HCT116 (cell line): Measurements from ENCODE around the gene FAM13A. TPM values are rescaled to one million over a fixed set of nuclear protein-coding genes. Genes with fewer than 3 reads are reported as not detected.

Experiments
- ATAC-seq: fragments of 200-7000 bp; cut with Tn5 transposase; 2 replicates; pipeline ENCODE4 v1.9.1; 2020; ENCODE audit warnings: mild to moderate bottlenecking, moderate library complexity
- BruUV-seq: library from RNA; stranded (reverse); fragments of 400-500 nt; replicated peaks from 2 replicates; lab custom pipeline; 2021; lab: Mats Ljungman, UMichigan
- CTCF ChIA-PET: fragments of 300-600 bp; sonication (Branson Sonifier 250); formaldehyde crosslinking; loops from one replicate; lab custom pipeline; 2021; ENCODE audit warnings: antibody characterized with exemption; lab: Charles Lee
- POLR2A ChIA-PET: fragments of 300-600, 350-600 bp; sonication (Branson Sonifier 250); formaldehyde crosslinking; loops from one replicate; lab custom pipeline; 2021; ENCODE audit warnings: antibody characterized with exemption; lab: Charles Lee
- RAD21 ChIA-PET, 2 experiments: fragments of 300-600 bp; sonication (Branson Sonifier 250); formaldehyde crosslinking; loops; one replicate each; lab custom pipeline; 2023; ENCODE audit warnings: low total read pairs in 2 of 2; ENCODE audit not compliant: uncharacterized antibody in 2 of 2, unreplicated experiment in 2 of 2, low non-redundant PET in 1 of 2; lab: Charles Lee
- DNase-seq: peaks from one replicate; pipeline ENCODE4 v3.0.0-alpha.2; 2010; ENCODE audit warnings: low read depth, low spot score
- H2AFZ ChIP-seq: fragments of 200-600 bp; shearing (Covaris generic), sonication (generic); 2 replicates; pipeline ENCODE4 v1.6.1; 2017; ENCODE audit warnings: low read depth, mixed run types, mixed read lengths, antibody characterized with exemption, low read length; ENCODE audit not compliant: poor library complexity, severe bottlenecking
- H3K27ac ChIP-seq: 2 replicates; pipeline ENCODE4 v1.5.1; 2012; ENCODE audit warnings: low read depth, low read length
- H3K27me3 ChIP-seq: fragments of 200-600 bp; sonication (generic); 2 replicates; pipeline ENCODE4 v1.6.1; 2016; ENCODE audit warnings: mixed run types, low read length, mixed read lengths; ENCODE audit not compliant: insufficient read depth
- H3K36me3 ChIP-seq, 2 experiments: fragments of 200-500 bp in 1 of 2; fragments of 200-600 bp in 1 of 2; sonication (Bioruptor generic) in 1 of 2; sonication (generic) in 1 of 2; 2 replicates each; pipeline versions ENCODE4 v1.5.1 to v1.6.1; 2014 to 2016; ENCODE audit warnings: low read length in 2 of 2, inconsistent platforms in 1 of 2, mixed read lengths in 1 of 2, mixed run types in 1 of 2; ENCODE audit not compliant: insufficient read depth in 2 of 2, control insufficient read depth in 1 of 2
- H3K4me1 ChIP-seq, 2 experiments: fragments of 200-600 bp in 1 of 2; sonication (generic) in 1 of 2; 2 replicates each; pipeline versions ENCODE4 v1.5.1 to v1.6.1; 2012 to 2017; ENCODE audit warnings: low read length in 2 of 2, inconsistent platforms in 1 of 2, mild to moderate bottlenecking in 1 of 2, mixed read lengths in 1 of 2, mixed run types in 1 of 2, moderate library complexity in 1 of 2; ENCODE audit not compliant: insufficient read depth in 2 of 2, control insufficient read depth in 1 of 2
- H3K4me2 ChIP-seq: fragments of 200-600 bp; sonication (generic); 2 replicates; pipeline ENCODE4 v1.6.1; 2017; ENCODE audit warnings: mixed run types, low read length, mixed read lengths
- H3K4me3 ChIP-seq, 2 experiments: fragments of 200-600 bp in 1 of 2; sonication (generic) in 1 of 2; replicated peaks in 1 of 2; 2 replicates each; pipeline ENCODE4 v1.5.1; 2011 to 2016; ENCODE audit warnings: low read length in 2 of 2, control low read depth in 1 of 2, low read depth in 1 of 2, mild to moderate bottlenecking in 1 of 2, mixed read lengths in 1 of 2, mixed run types in 1 of 2
- H3K79me2 ChIP-seq: fragments of 200-600 bp; sonication (generic); 2 replicates; pipeline ENCODE4 v1.6.1; 2017; ENCODE audit warnings: mild to moderate bottlenecking, mixed run types, low read length, moderate library complexity, mixed read lengths; ENCODE audit not compliant: insufficient read depth
- H3K9ac ChIP-seq: fragments of 200-600 bp; sonication (generic); 2 replicates; pipeline ENCODE4 v1.6.1; 2016; ENCODE audit warnings: low read length, mixed read lengths
- H3K9me2 ChIP-seq: fragments of 200-600 bp; sonication (generic), shearing (Covaris generic); 2 replicates; pipeline ENCODE4 v1.6.1; 2017; ENCODE audit warnings: mixed run types, mild to moderate bottlenecking, moderate library complexity; ENCODE audit not compliant: insufficient read depth
- H3K9me3 ChIP-seq, 2 experiments: fragments of 200-500 bp in 1 of 2; fragments of 200-600 bp in 1 of 2; sonication (Bioruptor generic) in 1 of 2; sonication (generic) in 1 of 2; 2 replicates each; pipeline ENCODE4 v1.6.1; 2014 to 2017; ENCODE audit warnings: low read length in 2 of 2, mixed read lengths in 2 of 2, inconsistent platforms in 1 of 2, low read depth in 1 of 2, mild to moderate bottlenecking in 1 of 2, mixed run types in 1 of 2, moderate library complexity in 1 of 2; ENCODE audit not compliant: control insufficient read depth in 1 of 2, insufficient read depth in 1 of 2
- H4K20me1 ChIP-seq: fragments of 200-600 bp; sonication (generic), shearing (Covaris generic); 2 replicates; pipeline ENCODE4 v1.6.1; 2017; ENCODE audit warnings: mixed run types, mild to moderate bottlenecking, moderate library complexity; ENCODE audit not compliant: insufficient read depth
- CBX3 ChIP-seq: IDR thresholded peaks from 2 replicates; pipeline ENCODE4 v1.6.1; 2012; ENCODE audit warnings: low read depth
- CEBPB ChIP-seq: IDR thresholded peaks from 2 replicates; pipeline ENCODE4 v1.6.1; 2012; ENCODE audit warnings: low read depth
- EGR1 ChIP-seq: IDR thresholded peaks from 2 replicates; pipeline ENCODE4 v1.6.1; 2012; ENCODE audit warnings: low read depth
- ELF1 ChIP-seq: IDR thresholded peaks from 2 replicates; pipeline ENCODE4 v1.6.1; 2012; ENCODE audit warnings: low read depth, borderline replicate concordance
- FOSL1 ChIP-seq: IDR thresholded peaks from 2 replicates; pipeline ENCODE4 v1.6.1; 2012; ENCODE audit warnings: low read depth
- JUND ChIP-seq: IDR thresholded peaks from 2 replicates; pipeline ENCODE4 v1.6.1; 2012
- POLR2A ChIP-seq: IDR thresholded peaks from 2 replicates; pipeline ENCODE4 v1.7.0; 2011; ENCODE audit warnings: borderline replicate concordance; ENCODE audit not compliant: insufficient read depth, insufficient read length; ENCODE audit errors: extremely low read depth
- POLR2AphosphoS5 ChIP-seq: IDR thresholded peaks from 2 replicates; pipeline ENCODE4 v1.6.1; 2011; ENCODE audit warnings: mild to moderate bottlenecking, low read depth, low read length, moderate library complexity
- RAD21 ChIP-seq: IDR thresholded peaks from 2 replicates; pipeline ENCODE4 v1.6.1; 2012; ENCODE audit warnings: low read depth, mild to moderate bottlenecking
- SIN3A ChIP-seq: IDR thresholded peaks from 2 replicates; pipeline ENCODE4 v1.6.1; 2012; ENCODE audit warnings: low read depth
- SP1 ChIP-seq: IDR thresholded peaks from 2 replicates; pipeline ENCODE4 v1.6.1; 2012; ENCODE audit warnings: low read depth
- SRF ChIP-seq: IDR thresholded peaks from 2 replicates; pipeline ENCODE4 v1.6.1; 2012; ENCODE audit warnings: low read depth
- ZFX ChIP-seq: fragments of 450-650 bp; IDR thresholded peaks from 2 replicates; pipeline ENCODE4 v1.6.1; 2017
- ZNF274 ChIP-seq: fragments of 200-500 bp; sonication (Bioruptor generic); IDR thresholded peaks from 2 replicates; pipeline ENCODE4 v1.6.1; 2014; ENCODE audit warnings: mild to moderate bottlenecking, low read depth, low read length, inconsistent platforms
- intact Hi-C: fragments of 100-400 bp; cut with micrococcal nuclease; formaldehyde crosslinking; loops from 2 replicates; pipeline ENCODE4 v1.10.0; 2022
- total RNA-seq: library from RNA; stranded (reverse); gene quantifications from one replicate; pipeline ENCODE4 v1.2.1, GENCODE V29; 2021; ENCODE audit not compliant: unreplicated experiment
- TF ChIP-seq, protein P1 (sequence below): IDR thresholded peaks from 2 replicates; pipeline ENCODE4 v1.6.1; 2012
- TF ChIP-seq, protein P2 (sequence below): IDR thresholded peaks from 2 replicates; pipeline ENCODE4 v1.6.1; 2012; ENCODE audit warnings: low read depth
- TF ChIP-seq, protein P3 (sequence below): IDR thresholded peaks from 2 replicates; pipeline ENCODE4 v1.6.1; 2012

Gene FAM13A
- total RNA-seq, 1 experiment from 2014 or later, result 17.2 TPM

DNA sequence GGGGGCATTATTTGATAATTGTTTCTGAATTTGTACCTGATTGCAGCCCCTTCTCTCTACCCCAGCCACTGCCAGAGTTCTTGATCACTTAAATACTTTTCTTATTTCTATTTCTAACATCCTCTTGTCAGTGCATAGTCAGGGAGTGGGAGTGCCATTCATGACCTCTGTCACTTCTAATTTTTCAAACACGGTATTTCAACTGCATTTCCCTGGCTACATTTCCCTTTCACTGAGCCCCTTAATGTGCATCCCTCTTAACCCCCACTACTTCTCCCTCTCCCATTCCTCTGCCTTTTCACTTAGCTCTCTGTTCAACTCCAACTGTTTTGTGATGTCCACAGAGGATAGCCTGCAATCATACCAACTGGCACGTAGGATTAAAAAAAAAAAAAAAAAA is 231.1 kb downstream of the FAM13A start:
- POLR2A ChIA-PET, result no interaction called here
- ATAC-seq (no peak), DNase-seq (no peak)
- Histone ChIP-seq H3K36me3 (no peaks in the 10 kb centered on the region), H3K9me3 (no peaks in the 10 kb centered on the region), H2AFZ (no peak overlapping the region), H3K4me2 (no peak overlapping the region), H3K9ac (no peak overlapping the region), H3K79me2 (no peaks in the 10 kb centered on the region), H3K4me1 (peaks cover 10 to 24% of the 10 kb centered on the region in 2 experiments; a peak in 3 of 4 replicates), H3K4me3 (no peak overlapping the region), H3K27me3 (no peaks in the 10 kb centered on the region), H3K9me2 (no peaks in the 10 kb centered on the region), H3K27ac (no peak overlapping the region), H4K20me1 (no peaks in the 10 kb centered on the region)
- TF ChIP-seq POLR2AphosphoS5 (no peak), FOSL1 (no peak), ELF1 (no peak), EGR1 (no peak), ZNF274 (no peak), JUND (no peak), ZFX (no peak), RAD21 (no peak), SIN3A (no peak), CEBPB (no peak), SRF (no peak), POLR2A (no peak), CBX3 (no peak), SP1 (no peak)
- TF ChIP-seq, protein P1, sequence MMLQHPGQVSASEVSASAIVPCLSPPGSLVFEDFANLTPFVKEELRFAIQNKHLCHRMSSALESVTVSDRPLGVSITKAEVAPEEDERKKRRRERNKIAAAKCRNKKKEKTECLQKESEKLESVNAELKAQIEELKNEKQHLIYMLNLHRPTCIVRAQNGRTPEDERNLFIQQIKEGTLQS, result no peak
- TF ChIP-seq, protein P2, sequence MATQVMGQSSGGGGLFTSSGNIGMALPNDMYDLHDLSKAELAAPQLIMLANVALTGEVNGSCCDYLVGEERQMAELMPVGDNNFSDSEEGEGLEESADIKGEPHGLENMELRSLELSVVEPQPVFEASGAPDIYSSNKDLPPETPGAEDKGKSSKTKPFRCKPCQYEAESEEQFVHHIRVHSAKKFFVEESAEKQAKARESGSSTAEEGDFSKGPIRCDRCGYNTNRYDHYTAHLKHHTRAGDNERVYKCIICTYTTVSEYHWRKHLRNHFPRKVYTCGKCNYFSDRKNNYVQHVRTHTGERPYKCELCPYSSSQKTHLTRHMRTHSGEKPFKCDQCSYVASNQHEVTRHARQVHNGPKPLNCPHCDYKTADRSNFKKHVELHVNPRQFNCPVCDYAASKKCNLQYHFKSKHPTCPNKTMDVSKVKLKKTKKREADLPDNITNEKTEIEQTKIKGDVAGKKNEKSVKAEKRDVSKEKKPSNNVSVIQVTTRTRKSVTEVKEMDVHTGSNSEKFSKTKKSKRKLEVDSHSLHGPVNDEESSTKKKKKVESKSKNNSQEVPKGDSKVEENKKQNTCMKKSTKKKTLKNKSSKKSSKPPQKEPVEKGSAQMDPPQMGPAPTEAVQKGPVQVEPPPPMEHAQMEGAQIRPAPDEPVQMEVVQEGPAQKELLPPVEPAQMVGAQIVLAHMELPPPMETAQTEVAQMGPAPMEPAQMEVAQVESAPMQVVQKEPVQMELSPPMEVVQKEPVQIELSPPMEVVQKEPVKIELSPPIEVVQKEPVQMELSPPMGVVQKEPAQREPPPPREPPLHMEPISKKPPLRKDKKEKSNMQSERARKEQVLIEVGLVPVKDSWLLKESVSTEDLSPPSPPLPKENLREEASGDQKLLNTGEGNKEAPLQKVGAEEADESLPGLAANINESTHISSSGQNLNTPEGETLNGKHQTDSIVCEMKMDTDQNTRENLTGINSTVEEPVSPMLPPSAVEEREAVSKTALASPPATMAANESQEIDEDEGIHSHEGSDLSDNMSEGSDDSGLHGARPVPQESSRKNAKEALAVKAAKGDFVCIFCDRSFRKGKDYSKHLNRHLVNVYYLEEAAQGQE, result no peak
- TF ChIP-seq, protein P3, sequence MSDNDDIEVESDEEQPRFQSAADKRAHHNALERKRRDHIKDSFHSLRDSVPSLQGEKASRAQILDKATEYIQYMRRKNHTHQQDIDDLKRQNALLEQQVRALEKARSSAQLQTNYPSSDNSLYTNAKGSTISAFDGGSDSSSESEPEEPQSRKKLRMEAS, result no peak
- intact Hi-C loops, result no loop called here
- RAD21 ChIA-PET, result no interaction called here
- CTCF ChIA-PET, result no interaction called here
- BruUV-seq, result no TSS peak
